Pulmonary artery endothelial cell (primary cell): ENCODE data around the gene GAB2. TPM values are rescaled to one million over a fixed set of nuclear protein-coding genes. Genes with fewer than 3 reads are reported as not detected.
"Not testable (repeated sequence)": the region's sequence is repeated elsewhere in the genome, so short reads cannot be mapped to it uniquely, and the experiment has no call there.

Experiments
- DNase-seq: peaks from one replicate; pipeline ENCODE4 v3.0.0-alpha.2; 2011; ENCODE audit warnings: low read depth, low spot score
- total RNA-seq: library from RNA; depleted of rRNA; stranded (reverse); fragments of >200 nt; gene quantifications from 2 replicates; pipeline ENCODE4 v1.2.3, GENCODE V29; 2014

GAB2 gene
- total RNA-seq, 1 donor from 2014 or later = 19.6 TPM

DNA sequence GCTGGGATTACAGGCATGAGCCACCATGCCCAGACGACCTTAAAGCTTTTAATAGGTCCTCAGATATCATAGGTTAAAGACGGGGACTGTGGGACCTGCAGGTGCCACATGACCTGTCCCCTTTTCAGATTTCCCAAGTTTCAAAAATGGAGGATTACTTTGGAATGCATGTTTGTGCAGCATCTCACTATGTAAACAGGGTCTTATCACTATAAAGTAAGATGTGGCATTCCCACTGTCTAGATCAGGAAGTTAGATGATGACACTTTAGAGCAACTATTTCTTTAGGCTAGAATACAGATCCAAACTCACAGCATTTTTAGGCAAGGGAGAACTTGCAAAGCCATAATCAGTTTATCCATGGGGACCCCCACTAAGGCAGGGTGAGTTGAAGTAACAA, 136.1 kb downstream of the GAB2 start:
- no peak for DNase-seq

DNA sequence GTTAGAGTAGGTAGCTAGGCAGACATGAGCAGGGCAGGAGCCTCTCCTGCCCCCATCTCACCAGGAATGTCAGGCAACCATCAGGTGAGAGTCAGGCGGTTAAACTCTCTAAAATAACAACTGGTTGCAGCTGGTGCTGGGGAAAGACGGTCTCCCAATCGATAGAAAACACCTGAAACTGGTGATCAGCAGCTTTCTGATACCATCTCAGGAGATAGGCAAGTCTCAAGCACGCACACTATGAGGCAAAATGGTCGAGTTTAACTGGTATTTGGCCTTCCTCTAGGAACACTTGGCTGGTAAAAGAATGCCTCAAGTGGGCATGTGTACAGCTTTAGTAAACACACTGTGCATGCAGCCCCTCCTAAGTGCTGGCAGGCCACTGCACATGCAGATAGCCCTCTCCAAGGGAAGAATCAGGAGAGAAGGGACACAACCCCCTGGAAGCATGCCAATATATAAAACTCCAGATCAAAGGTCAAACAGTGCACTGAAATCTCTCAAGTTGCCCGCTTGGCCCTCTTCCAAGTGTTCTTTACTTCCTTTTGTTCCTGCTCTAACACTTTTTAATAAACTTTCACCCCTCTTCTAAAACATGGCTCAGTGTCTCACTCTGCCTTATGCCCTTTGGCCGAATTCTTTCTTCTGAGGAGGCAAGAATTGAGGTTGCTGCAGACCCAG, 140.2 kb downstream of the GAB2 start:
- DNase-seq = no peak

DNA sequence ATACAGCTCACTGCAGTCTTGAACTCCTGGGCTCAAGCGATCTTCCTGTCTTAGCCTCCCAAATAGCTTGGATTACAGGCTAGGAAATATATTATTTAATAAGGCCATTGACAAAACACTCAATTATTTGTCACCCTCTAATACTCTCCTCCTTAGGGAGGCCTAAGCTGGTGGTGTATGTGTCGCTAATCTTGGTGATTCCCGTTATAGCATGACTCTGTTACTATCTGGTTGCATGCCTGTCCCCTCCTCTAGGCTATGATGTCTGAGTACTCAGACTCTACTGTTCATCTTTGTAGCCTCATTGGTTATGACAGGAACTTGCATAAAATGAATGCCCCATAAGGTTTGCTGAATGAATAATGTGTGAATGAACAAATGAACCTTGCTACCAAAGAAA, 141.3 kb downstream of the GAB2 start:
- no peak for DNase-seq

DNA sequence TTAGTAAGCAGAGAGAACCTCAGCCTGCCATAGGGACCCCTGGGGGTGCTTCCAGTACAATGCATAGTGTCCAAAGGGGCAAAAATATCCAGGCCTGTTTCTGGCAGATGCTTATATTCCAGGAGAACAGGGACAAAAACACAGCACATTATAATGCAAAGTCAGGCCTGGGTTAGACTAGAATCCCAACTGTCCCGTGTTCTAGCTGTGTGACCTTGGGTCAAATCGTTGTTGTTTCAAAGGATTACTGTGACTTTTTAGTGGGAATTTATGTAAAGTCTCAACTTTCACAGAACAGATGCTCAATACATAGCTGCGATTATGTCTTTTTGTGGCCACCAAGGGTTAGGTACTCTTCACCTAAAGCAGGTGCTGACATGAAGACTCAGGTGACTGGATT, 142.9 kb downstream of the GAB2 start:
- DNase-seq = no peak

DNA sequence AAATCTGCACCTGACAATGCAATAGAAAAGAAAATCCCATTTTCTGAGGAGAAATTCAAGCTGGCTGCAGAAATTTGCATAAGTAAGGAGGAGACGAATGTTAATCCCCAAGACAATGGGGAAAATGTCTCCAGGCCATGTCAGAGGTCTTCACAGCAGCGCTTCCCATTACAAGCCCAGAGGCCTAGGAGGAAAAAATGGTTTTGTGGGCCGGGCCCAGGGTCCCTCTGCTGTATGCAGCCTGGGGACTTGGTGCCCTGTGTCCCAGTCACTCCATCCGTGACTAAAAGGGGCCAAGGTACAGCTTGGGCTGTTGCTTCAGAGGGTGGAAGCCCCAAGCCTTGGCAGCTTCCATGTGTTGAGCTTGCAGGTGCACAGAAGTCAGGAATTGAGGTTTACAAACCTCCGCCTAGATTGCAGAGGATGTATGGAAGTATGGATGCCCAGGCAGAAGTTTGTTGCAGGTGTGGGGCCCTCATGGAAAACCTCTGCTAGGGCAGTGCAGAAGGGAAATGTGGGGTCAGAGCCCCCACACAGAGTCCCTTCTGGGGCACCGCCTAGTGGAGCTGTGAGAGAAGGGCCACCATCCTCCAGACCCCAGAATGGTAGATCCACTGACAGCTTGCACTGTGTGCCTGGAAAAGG, 144.9 kb downstream of the GAB2 start:
- DNase-seq = not testable (repeated sequence)

DNA sequence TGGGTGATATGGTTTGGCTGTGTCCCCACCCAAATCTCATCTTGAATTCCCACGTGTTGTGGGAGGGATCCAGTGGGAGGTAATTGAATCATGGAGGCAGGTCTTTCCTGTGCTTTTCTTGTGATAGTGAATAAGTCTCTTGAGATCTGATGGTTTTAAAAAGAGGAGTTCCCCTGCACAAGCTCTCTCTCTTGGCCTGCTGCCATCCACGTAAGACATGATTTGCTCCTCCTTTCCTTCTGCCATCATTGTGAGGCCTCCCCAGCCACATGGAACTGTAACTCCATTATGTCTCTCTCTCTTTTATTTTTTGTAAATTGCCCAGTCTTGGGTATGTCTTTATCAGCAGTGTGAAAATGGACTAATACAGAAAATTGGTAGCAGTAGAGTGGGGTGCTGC, 145.8 kb downstream of the GAB2 start:
- not testable (repeated sequence) for DNase-seq

DNA sequence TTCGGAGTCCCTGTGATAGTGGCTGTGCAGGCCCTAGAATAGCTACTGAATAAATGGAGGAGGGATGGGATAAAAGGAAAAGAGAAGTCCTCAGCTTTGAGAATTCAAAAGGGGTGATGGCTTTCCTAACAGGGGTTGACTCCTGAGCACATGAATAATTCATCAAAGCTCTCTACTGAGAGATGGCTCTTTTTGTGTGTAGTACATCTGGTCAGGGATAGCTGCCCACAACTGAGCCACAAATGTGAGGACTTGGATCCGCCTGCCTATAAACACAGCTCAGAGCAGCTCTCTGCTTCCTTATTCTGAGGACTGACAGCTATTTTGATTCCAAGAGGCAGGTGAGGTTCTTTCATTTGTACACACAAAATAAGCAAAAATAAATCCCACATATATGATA, 146.6 kb downstream of the GAB2 start:
- no peak for DNase-seq

DNA sequence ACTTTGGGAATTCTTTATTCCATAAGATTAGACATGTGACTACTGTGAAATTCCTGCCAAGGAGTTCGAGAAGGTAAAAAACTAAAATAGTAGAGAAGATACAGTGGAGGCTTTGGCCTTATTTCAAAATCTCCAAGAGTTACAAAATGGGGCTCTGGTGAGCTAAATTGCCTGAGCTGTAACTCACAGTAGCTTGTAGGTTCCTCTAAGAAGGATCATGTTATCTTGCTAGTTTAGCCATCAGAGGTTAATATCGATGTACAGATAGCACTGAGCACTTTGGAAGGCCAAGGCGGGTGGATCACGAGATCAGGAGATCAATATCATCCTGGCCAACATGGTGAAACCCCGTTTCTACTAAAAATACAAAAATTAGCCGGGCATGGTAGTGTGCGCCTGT, 147.8 kb downstream of the GAB2 start:
- no peak for DNase-seq

DNA sequence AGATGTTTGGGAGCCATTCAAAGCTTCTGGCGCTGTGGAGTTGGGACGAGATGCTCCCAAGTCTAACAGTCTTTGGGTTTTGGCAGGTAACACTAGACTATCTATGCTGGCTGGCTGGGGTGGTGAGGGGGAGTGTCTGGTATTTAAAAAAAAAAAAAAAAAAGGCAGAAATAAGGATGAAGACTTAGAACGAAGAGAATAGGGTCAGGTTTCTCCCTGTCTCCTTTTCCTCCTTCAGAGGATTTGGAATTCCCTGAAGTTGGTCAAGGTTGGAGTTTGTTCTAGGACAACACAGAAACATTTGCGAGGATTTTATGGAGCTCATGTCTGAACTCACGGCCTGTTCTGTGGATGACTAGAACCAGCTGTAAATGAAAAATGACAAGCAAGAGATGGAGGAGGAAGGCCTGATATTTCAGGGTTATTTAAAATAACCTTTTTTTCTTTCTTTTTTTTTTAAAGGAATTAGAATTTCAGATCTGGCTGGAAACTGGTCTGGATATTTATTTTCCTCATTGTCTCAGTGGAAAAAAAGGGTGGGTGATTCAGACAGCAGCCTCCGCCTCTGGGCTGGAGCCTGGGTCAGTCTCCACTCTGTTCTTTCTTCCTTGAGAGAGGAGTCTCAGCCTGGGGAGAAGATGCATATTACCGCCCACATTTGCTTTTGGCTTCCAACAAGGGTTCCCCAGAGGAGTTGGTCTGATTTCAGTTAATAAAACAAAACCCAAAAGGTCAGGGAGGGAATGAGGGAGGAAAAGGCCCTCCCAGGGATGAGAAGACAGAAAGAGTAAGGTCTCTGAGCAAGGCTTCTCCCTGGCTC, 148.8 kb downstream of the GAB2 start:
- no peak for DNase-seq

DNA sequence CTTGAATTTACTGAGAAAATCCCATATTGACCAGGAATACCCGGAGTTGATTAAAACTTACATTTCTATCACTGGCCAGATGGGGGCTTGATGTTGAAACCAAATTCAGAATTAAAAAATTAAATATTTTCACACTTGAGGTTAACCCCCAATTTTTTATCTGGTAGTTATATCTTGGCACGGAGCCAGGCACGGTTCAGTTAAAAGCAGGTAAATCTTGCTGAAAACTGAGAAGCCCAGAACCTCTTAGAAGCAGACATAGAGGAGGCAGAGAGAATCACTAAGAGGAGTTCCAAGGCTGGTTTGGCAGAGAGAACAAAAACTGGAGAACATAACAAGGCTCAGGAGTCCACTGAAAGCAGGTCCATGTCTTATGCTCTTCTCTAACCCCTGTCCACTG, 151.2 kb downstream of the GAB2 start:
- DNase-seq = no peak

DNA sequence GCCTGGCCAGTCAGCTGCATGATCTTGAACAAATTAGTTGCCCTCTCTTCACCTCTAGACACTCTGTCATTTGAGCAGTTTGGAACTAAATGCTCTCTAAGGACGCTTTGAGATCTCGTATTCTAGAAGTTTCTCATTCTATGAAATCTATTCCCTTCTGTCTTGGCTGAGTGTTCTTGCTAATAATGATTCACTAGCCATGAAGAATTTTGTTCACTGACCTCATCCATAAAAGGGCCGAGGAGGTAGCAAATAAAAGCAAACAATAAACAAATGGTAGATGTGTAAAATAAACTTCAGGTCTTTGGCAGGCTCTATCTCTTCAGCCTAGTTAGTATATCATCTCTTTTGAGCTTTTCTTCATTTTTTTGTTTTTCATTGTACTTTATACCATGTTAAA, 152.3 kb downstream of the GAB2 start:
- no peak for DNase-seq

DNA sequence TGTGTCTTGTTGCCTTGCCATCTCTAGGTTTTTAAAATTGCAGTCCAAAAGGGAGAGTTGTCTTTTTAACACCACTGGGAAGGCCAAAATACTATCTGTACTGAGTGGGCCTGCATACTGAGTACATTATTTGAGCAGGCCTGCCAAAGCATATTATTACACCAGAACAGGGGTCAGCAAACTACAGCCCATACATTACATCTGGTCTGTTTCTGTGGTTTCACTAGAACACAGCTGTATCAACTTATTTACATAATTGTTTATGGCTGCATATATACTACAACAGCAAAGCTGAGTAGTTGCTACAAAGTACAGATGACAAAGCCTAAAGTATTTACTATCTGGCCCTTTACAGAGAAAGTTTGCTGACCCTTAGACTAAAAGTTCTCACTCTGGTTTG, 154.9 kb downstream of the GAB2 start:
- no peak for DNase-seq

DNA sequence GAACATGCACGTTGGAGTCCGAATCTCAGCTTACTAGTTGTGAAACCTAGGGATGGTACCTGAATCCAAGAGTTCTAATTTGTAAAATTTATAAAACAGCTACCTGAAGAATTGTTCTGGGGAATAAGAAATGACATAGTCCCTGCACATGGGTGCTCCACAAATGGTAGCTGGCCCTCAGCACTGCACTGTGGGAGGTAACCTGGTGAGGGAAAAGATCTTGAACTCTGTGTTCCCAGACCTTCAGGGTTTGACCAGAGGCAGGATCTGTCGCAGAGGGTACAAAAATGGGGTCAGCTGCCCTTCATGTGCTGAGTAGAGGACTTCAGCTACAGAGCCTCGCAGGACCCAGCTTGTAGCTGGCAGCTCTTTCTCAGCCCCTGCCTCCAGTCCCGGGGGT, 155.4 kb downstream of the GAB2 start:
- DNase-seq = no peak

DNA sequence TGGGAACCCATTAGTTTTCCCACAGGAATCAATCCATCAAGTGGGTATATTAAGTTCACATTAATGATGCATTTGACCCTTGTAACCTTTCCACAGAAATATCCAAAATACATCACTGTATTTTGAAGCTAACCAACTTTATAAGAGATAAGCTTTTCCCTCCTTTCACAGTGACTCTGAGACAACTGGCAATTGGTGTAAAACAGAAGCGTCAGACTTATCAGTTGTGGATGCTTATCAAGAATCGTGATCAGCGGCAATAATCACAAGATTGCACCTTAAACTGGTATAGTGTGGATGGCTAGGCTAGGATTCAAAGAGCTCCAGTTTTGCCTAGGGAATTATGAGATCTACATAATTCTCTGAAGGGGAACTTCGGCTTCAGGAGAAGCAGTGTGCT, 155.8 kb downstream of the GAB2 start:
- DNase-seq = no peak

DNA sequence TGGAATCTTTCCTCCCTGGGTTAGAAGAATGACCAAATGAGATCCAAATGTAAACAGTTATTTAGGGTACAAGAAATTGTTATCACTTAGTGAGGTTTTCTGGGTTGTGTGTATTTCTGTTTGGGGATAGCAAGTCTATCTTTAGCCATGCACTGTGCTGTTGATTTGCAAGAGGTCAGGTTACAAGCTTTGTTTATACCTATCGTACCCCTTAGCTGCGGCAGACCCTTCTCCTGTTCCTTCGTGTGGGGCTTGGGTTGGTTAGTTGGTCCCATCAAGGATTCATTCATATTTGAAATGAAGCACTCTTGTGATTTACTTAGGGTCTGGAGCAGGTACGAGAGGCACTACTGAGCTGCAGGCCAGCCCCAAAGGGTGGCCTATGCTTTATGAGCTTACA, 156.3 kb downstream of the GAB2 start:
- no peak for DNase-seq

DNA sequence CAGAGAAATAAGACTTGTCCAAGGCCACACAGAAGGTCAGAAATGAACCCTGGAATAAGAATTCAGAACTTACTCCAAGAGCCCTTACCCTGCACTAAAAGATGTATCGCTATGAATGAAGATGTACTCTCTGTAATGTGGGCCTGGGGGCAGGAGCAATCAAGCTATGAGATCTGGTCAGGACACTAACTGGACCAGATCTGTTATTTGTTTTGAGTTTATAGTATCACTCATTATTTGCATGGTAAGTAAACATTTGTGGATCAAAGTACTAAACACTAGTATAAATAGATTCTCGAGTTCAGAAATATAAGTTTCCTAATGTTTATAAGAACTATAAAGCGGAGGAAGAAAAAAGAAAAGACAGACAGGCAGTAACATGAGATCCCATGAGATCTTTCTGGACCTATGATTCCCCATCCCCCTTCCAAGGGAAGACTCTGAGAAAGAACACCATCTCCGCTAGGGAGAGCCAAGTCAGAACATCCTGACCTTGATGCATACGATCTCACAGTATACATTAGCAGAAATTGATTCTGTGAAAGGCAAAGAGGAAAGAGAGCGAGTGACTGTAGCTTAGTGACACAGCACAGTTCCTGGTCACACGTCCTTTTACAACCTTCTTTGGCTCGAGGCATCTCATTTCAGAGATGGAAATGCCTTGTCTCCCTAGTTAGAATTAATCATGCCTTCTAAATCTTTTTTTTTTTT, 157.7 kb downstream of the GAB2 start:
- no peak for DNase-seq

DNA sequence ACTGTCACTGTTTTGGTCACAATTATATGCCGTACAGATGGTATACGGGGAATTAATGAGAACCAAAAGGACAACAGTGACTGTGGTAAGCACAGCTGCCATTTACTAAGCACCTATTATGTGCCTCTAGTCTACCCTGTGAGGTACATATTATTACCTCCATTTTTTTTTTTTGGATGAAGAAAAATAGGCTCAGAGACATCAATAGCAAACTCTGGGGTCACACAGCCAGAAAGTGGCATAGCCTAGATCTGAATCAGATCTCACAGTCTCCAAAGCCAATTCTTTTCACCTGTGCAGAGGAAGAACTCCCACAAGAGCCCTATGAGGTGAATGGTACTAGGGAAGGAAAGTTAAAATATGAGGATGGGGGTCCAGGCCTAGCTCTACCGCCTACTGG, 160.0 kb downstream of the GAB2 start:
- DNase-seq = no peak

DNA sequence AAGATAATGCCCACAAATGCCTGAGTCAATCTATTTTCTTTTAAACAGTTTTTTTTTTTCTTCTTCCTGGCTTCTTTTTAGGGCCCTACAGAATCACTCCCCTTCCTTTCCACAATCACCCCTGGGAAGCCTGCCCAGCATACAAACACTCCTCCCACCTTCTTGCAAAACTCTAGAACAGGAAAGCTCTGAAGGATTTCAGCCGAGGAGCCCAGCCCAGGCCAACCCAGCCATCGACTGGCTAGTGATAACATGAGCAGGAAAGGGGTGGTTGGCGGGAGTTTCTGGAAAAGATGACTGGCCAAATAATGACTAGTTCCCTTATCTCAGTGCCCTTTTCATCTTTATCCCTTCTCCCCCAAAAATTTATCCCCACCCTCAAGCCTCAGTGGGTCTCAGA, 160.7 kb downstream of the GAB2 start:
- peak; percentile 71 for DNase-seq

DNA sequence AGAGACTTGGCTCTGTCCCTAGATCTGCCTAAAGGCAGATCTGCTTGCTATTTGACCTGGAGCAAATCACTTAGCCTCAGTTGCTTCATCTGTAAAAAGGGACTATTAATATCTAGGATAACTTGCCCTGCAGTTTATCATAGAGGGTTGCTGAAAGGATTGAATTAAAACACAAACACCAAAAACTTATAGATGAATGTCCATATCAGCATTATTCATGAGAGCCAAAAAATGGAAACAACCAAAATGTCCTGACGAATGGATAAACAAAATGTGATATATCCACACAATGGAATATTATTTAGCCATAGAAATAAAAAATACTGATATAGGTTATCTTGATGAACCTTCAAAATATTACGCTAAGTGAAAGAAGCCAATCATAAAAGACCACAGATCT, 161.7 kb downstream of the GAB2 start:
- no peak for DNase-seq

DNA sequence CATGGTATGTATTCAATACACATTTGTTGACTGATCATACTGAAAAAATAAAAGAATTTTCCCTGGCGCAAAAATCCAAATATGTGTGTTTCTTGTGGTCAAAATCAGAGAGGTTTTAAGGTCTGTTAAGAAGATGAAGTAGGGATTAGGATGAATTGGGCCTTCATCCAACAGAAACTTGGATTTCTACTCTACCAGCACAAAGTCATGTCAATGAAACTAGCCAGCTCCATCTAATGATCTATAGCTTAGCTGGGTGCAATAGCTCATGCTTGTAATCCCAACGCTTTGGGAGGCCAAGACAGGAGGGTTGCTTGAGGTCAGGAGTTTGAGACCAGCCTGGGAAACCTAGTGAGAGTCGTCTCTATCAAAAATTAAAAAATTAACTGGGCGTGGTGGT, 163.4 kb downstream of the GAB2 start:
- no peak for DNase-seq

DNA sequence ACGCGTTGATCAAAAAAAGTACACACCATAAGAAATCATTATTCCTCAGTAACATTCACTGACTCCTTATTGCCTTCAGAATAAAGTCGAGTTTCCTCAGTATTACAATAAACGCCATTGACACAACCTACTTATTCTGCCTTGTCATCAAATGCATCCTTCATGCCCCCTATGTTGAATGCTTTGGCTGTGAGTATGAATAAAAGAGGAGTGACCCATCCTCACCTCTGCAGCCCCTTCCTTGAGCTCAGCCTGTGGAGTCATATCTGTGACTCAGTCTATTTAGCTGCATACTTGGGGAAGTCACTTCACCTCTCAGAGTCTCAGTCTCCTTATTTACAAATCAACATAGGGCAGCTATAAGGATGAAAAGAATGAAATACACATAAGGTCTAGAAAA, 163.8 kb downstream of the GAB2 start:
- no peak for DNase-seq
